K562 (cell line): ENCODE results near the gene FOXL2NB. TPM values are rescaled to one million over a fixed set of nuclear protein-coding genes. Genes with fewer than 3 reads are reported as not detected.

ENCODE experiments used
- ATAC-seq: fragments of 200-7000 bp; cut with Tn5 transposase; 3 replicates; pipeline ENCODE4 v1.9.1; 2020; ENCODE audit warnings: moderate library complexity
- BruUV-seq: library from RNA; stranded (reverse); fragments of 400-500 nt; replicated peaks from 2 replicates; lab custom pipeline; 2021; lab: Mats Ljungman, UMichigan
- CTCF ChIA-PET: fragments of 300-600 bp; formaldehyde crosslinking; extraction: SDS; loops from one replicate; lab custom pipeline; 2021; ENCODE audit warnings: low intra/inter-chr PET ratio; lab: Yijun Ruan, JAX
- POLR2A ChIA-PET: fragments of 300-600, 350-650 bp; sonication (Branson Sonifier 250); formaldehyde crosslinking; extraction: SDS; loops from one replicate; lab custom pipeline; 2021; ENCODE audit warnings: antibody characterized with exemption, inconsistent platforms; lab: Yijun Ruan, JAX
- DNase-seq, 4 experiments: peaks; one replicate each; pipeline versions ENCODE4 v3.0.0 to v3.0.0-alpha.2; 2011 to 2018; ENCODE audit warnings: low spot score in 3 of 4, mixed read lengths in 3 of 4; ENCODE audit errors: extremely low read depth in 1 of 4
- FAIRE-seq: peaks from 2 replicates; lab custom pipeline; 2011; peaks lifted over from hg19 to GRCh38; lab: Jason Lieb, UNC
- H2AFZ ChIP-seq: 2 replicates; pipeline ENCODE4 v1.6.0; 2011; ENCODE audit warnings: low read depth, low read length, control low read depth, inconsistent platforms
- H3K27ac ChIP-seq: fragments of 200-600 bp; 3 replicates; pipeline ENCODE4 v1.8.0; 2011; ENCODE audit warnings: low read depth, mild to moderate bottlenecking, control low read depth, inconsistent platforms, low read length, moderate library complexity, mixed read lengths; ENCODE audit errors: extremely low read depth
- H3K27me3 ChIP-seq, 2 experiments: fragments of 300-600 bp in 1 of 2; 2 replicates in 1 of 2; 3 replicates in 1 of 2; pipeline versions ENCODE4 v1.6.0 to v1.8.0; 2011; ENCODE audit warnings: inconsistent platforms in 2 of 2, low read length in 2 of 2, mild to moderate bottlenecking in 1 of 2, mixed read lengths in 1 of 2, moderate library complexity in 1 of 2; ENCODE audit not compliant: control insufficient read depth in 2 of 2, insufficient read depth in 2 of 2
- H3K36me3 ChIP-seq: fragments of 300-600 bp; 3 replicates; pipeline ENCODE4 v1.8.0; 2011; ENCODE audit warnings: mild to moderate bottlenecking, low read length, inconsistent platforms; ENCODE audit not compliant: control insufficient read depth, insufficient read depth
- H3K4me1 ChIP-seq, 2 experiments: fragments of 200-600 bp in 1 of 2; replicated peaks in 1 of 2; 2 replicates in 1 of 2; 3 replicates in 1 of 2; pipeline versions ENCODE4 v1.5.1 to v1.8.0; 2011; ENCODE audit warnings: inconsistent platforms in 2 of 2, low read length in 2 of 2, mild to moderate bottlenecking in 1 of 2, mixed read lengths in 1 of 2, moderate library complexity in 1 of 2; ENCODE audit not compliant: control insufficient read depth in 2 of 2, insufficient read depth in 2 of 2
- H3K4me2 ChIP-seq: 2 replicates; pipeline ENCODE4 v1.6.1; 2011; ENCODE audit warnings: low read length, control low read depth, inconsistent platforms, mixed read lengths; ENCODE audit not compliant: insufficient read depth
- H3K4me3 ChIP-seq: fragments of 200-600 bp; sonication (generic), shearing (Covaris generic); 2 replicates; pipeline ENCODE4 v1.5.1; 2016; ENCODE audit warnings: control low read depth, inconsistent platforms
- H3K79me2 ChIP-seq: fragments of 200-600 bp; 3 replicates; pipeline ENCODE4 v1.8.0; 2011; ENCODE audit warnings: low read length, inconsistent platforms; ENCODE audit not compliant: control insufficient read depth, insufficient read depth
- H3K9ac ChIP-seq, 2 experiments: 2 replicates each; pipeline versions ENCODE4 v1.6.0 to v1.6.1; 2011; ENCODE audit warnings: low read depth in 2 of 2, low read length in 2 of 2, control low read depth in 1 of 2, inconsistent platforms in 1 of 2, mild to moderate bottlenecking in 1 of 2, mixed read lengths in 1 of 2; ENCODE audit not compliant: insufficient read depth in 1 of 2
- H3K9me1 ChIP-seq: one replicate; pipeline ENCODE4 v1.6.0; 2011; ENCODE audit warnings: inconsistent platforms, mild to moderate bottlenecking, low read length, moderate library complexity; ENCODE audit not compliant: control insufficient read depth, insufficient read depth
- H3K9me3 ChIP-seq: replicated peaks from 2 replicates; pipeline ENCODE4 v1.5.1; 2011; ENCODE audit warnings: low read depth, low read length, inconsistent platforms; ENCODE audit not compliant: control insufficient read depth, insufficient read depth
- H4K20me1 ChIP-seq: replicated peaks from 2 replicates; pipeline ENCODE4 v1.6.1; 2011; ENCODE audit warnings: low read length, inconsistent platforms, mixed read lengths; ENCODE audit not compliant: control insufficient read depth, insufficient read depth
- ATF7 ChIP-seq: fragments of 450-650 bp; IDR thresholded peaks from 2 replicates; pipeline ENCODE4 v1.7.1; 2014; ENCODE audit warnings: mild to moderate bottlenecking, moderate library complexity
- CTBP1 ChIP-seq: fragments of 450-650 bp; IDR thresholded peaks from 2 replicates; pipeline ENCODE4 v1.6.1; 2016; ENCODE audit warnings: borderline replicate concordance
- GTF2E2 ChIP-seq: fragments of 200-800 bp; sonication (Bioruptor generic); IDR thresholded peaks from 2 replicates; pipeline ENCODE4 v1.6.1; 2016; ENCODE audit warnings: missing genetic modification characterization, missing compliant biosample characterization
- MTA3 ChIP-seq: fragments of 450-650 bp; formaldehyde crosslinking; IDR thresholded peaks from 2 replicates; pipeline ENCODE4 v1.6.1; 2017; ENCODE audit warnings: mild to moderate bottlenecking, borderline replicate concordance
- POLR2B ChIP-seq: fragments of 450-650 bp; IDR thresholded peaks from 2 replicates; pipeline ENCODE4 v1.6.1; 2018; ENCODE audit warnings: low read depth; ENCODE audit not compliant: partially characterized antibody
- PTTG1 ChIP-seq: fragments of 450-650 bp; IDR thresholded peaks from 2 replicates; pipeline ENCODE4 v1.6.1; 2016; ENCODE audit warnings: low read depth, mild to moderate bottlenecking, missing genetic modification characterization, missing compliant biosample characterization
- RBFOX2 ChIP-seq: fragments of 200-400 bp; formaldehyde crosslinking; IDR thresholded peaks from 2 replicates; pipeline ENCODE4 v1.6.1; 2017; ENCODE audit warnings: low read depth, mild to moderate bottlenecking, low read length, moderate library complexity
- RCOR1 ChIP-seq, 2 experiments: IDR thresholded peaks; 2 replicates each; pipeline ENCODE4 v1.6.1; 2012; ENCODE audit warnings: low read depth in 2 of 2, low read length in 2 of 2, borderline replicate concordance in 1 of 2, improper control_type of control experiment in 1 of 2
- SMAD4 ChIP-seq: fragments of 250-450 bp; sonication (Bioruptor Pico); conservative IDR thresholded peaks from 2 replicates; pipeline ENCODE4 v1.8.0; 2021; ENCODE audit warnings: inconsistent platforms, mild to moderate bottlenecking, moderate library complexity
- SMARCA4 ChIP-seq: fragments of 450-650 bp; IDR thresholded peaks from 2 replicates; pipeline ENCODE4 v1.6.1; 2016
- TAL1 ChIP-seq: fragments of 450-650 bp; IDR thresholded peaks from 2 replicates; pipeline ENCODE4 v1.6.1; 2016; ENCODE audit warnings: mild to moderate bottlenecking
- WGBS: fragments of 100-300 bp; shearing (Covaris generic); methylation state at CpG from one replicate; pipeline ENCODE4 v1.1.6; 2016; ENCODE audit warnings: low coverage, mixed read lengths; ENCODE audit not compliant: insufficient coverage; ENCODE audit errors: missing lambda C conversion rate; 5-methylcytosine and 5-hydroxymethylcytosine counted together
- in situ Hi-C: fragments of 300-500 bp; cut with MboI; formaldehyde crosslinking; loops from 4 replicates; pipeline ENCODE4 v1.15.0; 2018; ENCODE audit warnings: inconsistent platforms, mixed read lengths
- intact Hi-C: fragments of 100-400 bp; cut with micrococcal nuclease; formaldehyde crosslinking; loops from 2 replicates; pipeline ENCODE4 v1.14.2; 2022
- polyA plus RNA-seq, 8 experiments: library from polyadenylated mRNA; depleted of rRNA in 4 of 8; stranded (reverse) in 5 of 8; unstranded in 3 of 8; fragments of >200 nt; fragmentation: Nextera tagmentation in 2 of 8; fragmentation: Illumina TruSeq in 1 of 8; extraction: Ambion mirVana in 2 of 8; extraction: Trizol in 1 of 8; gene quantifications; 2 replicates each; pipeline versions ENCODE4 v1.2.1 to v1.2.3, GENCODE V29; 2011 to 2014; ENCODE audit warnings: inconsistent platforms in 1 of 8, missing spikeins in 1 of 8
- total RNA-seq, 7 experiments: library from RNA; depleted of rRNA in 6 of 7; stranded (reverse); fragments of >200 nt in 6 of 7; fragmentation: Illumina TruSeq in 2 of 7; extraction: Trizol in 2 of 7; gene quantifications; 2 replicates each; pipeline versions ENCODE4 v1.2.1 to v1.2.3, GENCODE V29; 2011 to 2021; ENCODE audit warnings: low replicate concordance in 1 of 7
- TF ChIP-seq, protein P1 (sequence below): fragments of 250-450 bp; sonication (Bioruptor Pico); IDR thresholded peaks from 2 replicates; pipeline ENCODE4 v1.5.0; 2021
- TF ChIP-seq, protein P2 (sequence below): fragments of 450-650 bp; IDR thresholded peaks from 2 replicates; pipeline ENCODE4 v1.6.1; 2017; ENCODE audit warnings: antibody characterized with exemption, mild to moderate bottlenecking
- TF ChIP-seq, protein P3 (sequence below): sonication (generic); formaldehyde crosslinking; IDR thresholded peaks from 2 replicates; pipeline ENCODE4 v1.8.1; 2023; ENCODE audit warnings: mild to moderate bottlenecking, missing genetic modification reagents

The FOXL2NB gene
- total and polyA plus RNA-seq, 9 of the 15 experiments (the other 6 are each of a cell fraction or from before 2014, with no cell fraction given), result 0.71 to 17.4 (median 9.0) TPM

DNA sequence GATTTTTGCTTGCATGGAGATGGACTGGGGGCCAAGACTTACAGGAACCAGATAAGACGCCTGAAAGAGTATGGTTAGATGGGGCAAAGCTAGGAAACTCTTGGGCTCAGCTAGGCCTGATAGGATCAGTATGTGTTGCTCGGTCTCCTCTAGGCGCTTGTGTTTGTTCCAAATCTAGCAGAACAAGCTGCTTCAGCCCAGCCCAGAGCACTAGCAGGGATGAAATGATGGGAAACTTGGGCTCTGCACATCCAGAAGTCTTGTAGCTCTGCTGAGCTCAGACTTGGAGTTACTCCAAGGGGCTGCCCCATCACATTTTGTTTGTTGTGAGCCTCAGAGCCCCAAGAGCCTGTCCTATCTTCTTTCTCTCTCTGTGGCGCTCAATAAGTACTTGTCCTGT is 34.8 kb upstream of the FOXL2NB start:
- DNase-seq, result peak; percentile 40 to 83 (median 62)
- CTCF ChIA-PET, result interaction anchor here (0.6 kb wide), 1 partner anchor 153 kb away, joined by 3 read pairs; no protein-coding TSS in a partner anchor
- 11% methylated on average over 4 of the region's 4 CpGs for WGBS
- peak overlapping the region; percentile 65 for H3K27ac ChIP-seq
- peak; percentile 38 for ATAC-seq
- H3K4me2 ChIP-seq, result peak overlapping the region; percentile 71
- no peak overlapping the region for H3K4me3 ChIP-seq
- no peaks in the 10 kb centered on the region for H3K27me3 ChIP-seq
- H3K9ac ChIP-seq, result peak overlapping the region; percentile 14 to 55; a peak in 3 of 4 replicates
- no peaks in the 10 kb centered on the region for H4K20me1 ChIP-seq
- H3K4me1 ChIP-seq, result peaks cover 32 to 38% of the 10 kb centered on the region in 2 experiments
- no peaks in the 10 kb centered on the region for H3K9me3 ChIP-seq
- no peaks in the 10 kb centered on the region for H3K36me3 ChIP-seq
- H3K79me2 ChIP-seq, result peaks cover 7% of the 10 kb centered on the region; the same call in 2 of the 3 replicates
- peak; percentile 76 for FAIRE-seq
- in situ Hi-C loops (no loop called here), intact Hi-C loops (loop anchor here (10.0 kb wide), 1 partner anchor 727 kb away; the partner anchor contains the start of gene ARMC8)
- POLR2A ChIA-PET, result interaction anchor here (0.7 to 1.7 kb wide), 7 partner anchors 14 to 221 kb away, joined by 3 to 6 read pairs (median 3); no protein-coding TSS in a partner anchor
- H2AFZ ChIP-seq, result peak overlapping the region; percentile 83
- H3K9me1 ChIP-seq, result no peaks in the 10 kb centered on the region
- no TSS peak for BruUV-seq
- TF ChIP-seq GTF2E2 (tag), result 0 out of 2 replicates have a peak, but pooled peaks have one; percentile 34
- TF ChIP-seq, protein P1, sequence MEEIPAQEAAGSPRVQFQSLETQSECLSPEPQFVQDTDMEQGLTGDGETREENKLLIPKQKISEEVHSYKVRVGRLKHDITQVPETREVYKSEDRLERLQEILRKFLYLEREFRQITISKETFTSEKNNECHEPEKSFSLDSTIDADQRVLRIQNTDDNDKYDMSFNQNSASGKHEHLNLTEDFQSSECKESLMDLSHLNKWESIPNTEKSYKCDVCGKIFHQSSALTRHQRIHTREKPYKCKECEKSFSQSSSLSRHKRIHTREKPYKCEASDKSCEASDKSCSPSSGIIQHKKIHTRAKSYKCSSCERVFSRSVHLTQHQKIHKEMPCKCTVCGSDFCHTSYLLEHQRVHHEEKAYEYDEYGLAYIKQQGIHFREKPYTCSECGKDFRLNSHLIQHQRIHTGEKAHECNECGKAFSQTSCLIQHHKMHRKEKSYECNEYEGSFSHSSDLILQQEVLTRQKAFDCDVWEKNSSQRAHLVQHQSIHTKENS, result no peak
- TF ChIP-seq MTA3, result 0 out of 2 replicates have a peak, but pooled peaks have one; percentile 37
- 0 out of 2 replicates have a peak, but pooled peaks have one; percentile 33 for TF ChIP-seq ATF7
- TF ChIP-seq POLR2B, result no peak
- TF ChIP-seq RBFOX2, result 0 out of 2 replicates have a peak, but pooled peaks have one; percentile 25
- peak in 1 of 2 experiments; percentile 59; a peak in 1 of 4 replicates for TF ChIP-seq RCOR1 (IDR thresholded peaks at IDR 0.05; ENCODE audit: borderline replicate concordance in 1 of 2, low read depth in 2 of 2, low read length in 2 of 2)
- peak; percentile 72 for TF ChIP-seq SMARCA4
- TF ChIP-seq CTBP1, result peak; percentile 52; the same call in 1 of the 2 replicates
- TF ChIP-seq TAL1, result 0 out of 2 replicates have a peak, but pooled peaks have one; percentile 5
- TF ChIP-seq PTTG1 (tag), result no peak
- TF ChIP-seq, protein P2, sequence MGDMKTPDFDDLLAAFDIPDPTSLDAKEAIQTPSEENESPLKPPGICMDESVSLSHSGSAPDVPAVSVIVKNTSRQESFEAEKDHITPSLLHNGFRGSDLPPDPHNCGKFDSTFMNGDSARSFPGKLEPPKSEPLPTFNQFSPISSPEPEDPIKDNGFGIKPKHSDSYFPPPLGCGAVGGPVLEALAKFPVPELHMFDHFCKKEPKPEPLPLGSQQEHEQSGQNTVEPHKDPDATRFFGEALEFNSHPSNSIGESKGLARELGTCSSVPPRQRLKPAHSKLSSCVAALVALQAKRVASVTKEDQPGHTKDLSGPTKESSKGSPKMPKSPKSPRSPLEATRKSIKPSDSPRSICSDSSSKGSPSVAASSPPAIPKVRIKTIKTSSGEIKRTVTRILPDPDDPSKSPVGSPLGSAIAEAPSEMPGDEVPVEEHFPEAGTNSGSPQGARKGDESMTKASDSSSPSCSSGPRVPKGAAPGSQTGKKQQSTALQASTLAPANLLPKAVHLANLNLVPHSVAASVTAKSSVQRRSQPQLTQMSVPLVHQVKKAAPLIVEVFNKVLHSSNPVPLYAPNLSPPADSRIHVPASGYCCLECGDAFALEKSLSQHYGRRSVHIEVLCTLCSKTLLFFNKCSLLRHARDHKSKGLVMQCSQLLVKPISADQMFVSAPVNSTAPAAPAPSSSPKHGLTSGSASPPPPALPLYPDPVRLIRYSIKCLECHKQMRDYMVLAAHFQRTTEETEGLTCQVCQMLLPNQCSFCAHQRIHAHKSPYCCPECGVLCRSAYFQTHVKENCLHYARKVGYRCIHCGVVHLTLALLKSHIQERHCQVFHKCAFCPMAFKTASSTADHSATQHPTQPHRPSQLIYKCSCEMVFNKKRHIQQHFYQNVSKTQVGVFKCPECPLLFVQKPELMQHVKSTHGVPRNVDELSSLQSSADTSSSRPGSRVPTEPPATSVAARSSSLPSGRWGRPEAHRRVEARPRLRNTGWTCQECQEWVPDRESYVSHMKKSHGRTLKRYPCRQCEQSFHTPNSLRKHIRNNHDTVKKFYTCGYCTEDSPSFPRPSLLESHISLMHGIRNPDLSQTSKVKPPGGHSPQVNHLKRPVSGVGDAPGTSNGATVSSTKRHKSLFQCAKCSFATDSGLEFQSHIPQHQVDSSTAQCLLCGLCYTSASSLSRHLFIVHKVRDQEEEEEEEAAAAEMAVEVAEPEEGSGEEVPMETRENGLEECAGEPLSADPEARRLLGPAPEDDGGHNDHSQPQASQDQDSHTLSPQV, result peak; percentile 68
- 0 out of 2 replicates have a peak, but pooled peaks have one; percentile 21 for TF ChIP-seq SMAD4
- TF ChIP-seq, protein P3, sequence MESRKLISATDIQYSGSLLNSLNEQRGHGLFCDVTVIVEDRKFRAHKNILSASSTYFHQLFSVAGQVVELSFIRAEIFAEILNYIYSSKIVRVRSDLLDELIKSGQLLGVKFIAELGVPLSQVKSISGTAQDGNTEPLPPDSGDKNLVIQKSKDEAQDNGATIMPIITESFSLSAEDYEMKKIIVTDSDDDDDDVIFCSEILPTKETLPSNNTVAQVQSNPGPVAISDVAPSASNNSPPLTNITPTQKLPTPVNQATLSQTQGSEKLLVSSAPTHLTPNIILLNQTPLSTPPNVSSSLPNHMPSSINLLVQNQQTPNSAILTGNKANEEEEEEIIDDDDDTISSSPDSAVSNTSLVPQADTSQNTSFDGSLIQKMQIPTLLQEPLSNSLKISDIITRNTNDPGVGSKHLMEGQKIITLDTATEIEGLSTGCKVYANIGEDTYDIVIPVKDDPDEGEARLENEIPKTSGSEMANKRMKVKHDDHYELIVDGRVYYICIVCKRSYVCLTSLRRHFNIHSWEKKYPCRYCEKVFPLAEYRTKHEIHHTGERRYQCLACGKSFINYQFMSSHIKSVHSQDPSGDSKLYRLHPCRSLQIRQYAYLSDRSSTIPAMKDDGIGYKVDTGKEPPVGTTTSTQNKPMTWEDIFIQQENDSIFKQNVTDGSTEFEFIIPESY (CRISPR knock-in tag), result 0 out of 2 replicates have a peak, but pooled peaks have one; percentile 40
